Endodermal cell (in vitro differentiated cells): ENCODE data around the gene CAMK2D. TPM values are rescaled to one million over a fixed set of nuclear protein-coding genes. Genes with fewer than 3 reads are reported as not detected.

Experiments used
- DNase-seq: peaks from one replicate; pipeline ENCODE4 v3.0.0-alpha.2; 2017
- H3K27ac ChIP-seq: 2 replicates; pipeline ENCODE4 v1.5.1; 2013; ENCODE audit warnings: mild to moderate bottlenecking, low read depth, low read length, moderate library complexity
- H3K27me3 ChIP-seq: 2 replicates; pipeline ENCODE4 v1.6.1; 2013; ENCODE audit warnings: mild to moderate bottlenecking, low read length, moderate library complexity; ENCODE audit not compliant: insufficient read depth, control insufficient read depth, poor library complexity, severe bottlenecking
- H3K36me3 ChIP-seq: 2 replicates; pipeline ENCODE4 v1.7.0; 2013; ENCODE audit warnings: mild to moderate bottlenecking, low read length, moderate library complexity; ENCODE audit not compliant: control insufficient read depth, insufficient read depth
- H3K4me1 ChIP-seq: one replicate; pipeline ENCODE4 v1.7.0; 2013; ENCODE audit warnings: low read length; ENCODE audit not compliant: control insufficient read depth, insufficient read depth
- H3K4me3 ChIP-seq: 2 replicates; pipeline ENCODE4 v1.5.1; 2013; ENCODE audit warnings: mild to moderate bottlenecking, low read length, moderate library complexity
- H3K9ac ChIP-seq: 2 replicates; pipeline ENCODE4 v1.6.1; 2013; ENCODE audit warnings: mild to moderate bottlenecking, low read length, moderate library complexity; ENCODE audit not compliant: poor library complexity, severe bottlenecking; ENCODE audit errors: extremely low read depth
- H3K9me3 ChIP-seq: 2 replicates; pipeline ENCODE4 v1.6.1; 2013; ENCODE audit warnings: mild to moderate bottlenecking, low read length, moderate library complexity; ENCODE audit not compliant: control insufficient read depth
- H3K27ac Mint-ChIP-seq: 2 replicates; pipeline ENCODE4 v1.8.0; 2020; ENCODE audit warnings: mixed read lengths
- H3K27me3 Mint-ChIP-seq: 2 replicates; pipeline ENCODE4 v1.8.0; 2021; ENCODE audit warnings: mild to moderate bottlenecking, mixed read lengths; ENCODE audit not compliant: insufficient read depth
- H3K36me3 Mint-ChIP-seq: 2 replicates; pipeline ENCODE4 v1.8.0; 2020; ENCODE audit warnings: low read depth, mixed read lengths
- H3K4me1 Mint-ChIP-seq: 2 replicates; pipeline ENCODE4 v1.8.0; 2020; ENCODE audit warnings: mixed read lengths
- H3K4me3 Mint-ChIP-seq: 2 replicates; pipeline ENCODE4 v1.8.0; 2020; ENCODE audit warnings: mild to moderate bottlenecking, moderate library complexity, mixed read lengths
- H3K9me3 Mint-ChIP-seq: 2 replicates; pipeline ENCODE4 v1.8.0; 2020; ENCODE audit warnings: mild to moderate bottlenecking, mixed read lengths
- WGBS, 2 experiments: methylation state at CpG; one replicate each; pipeline versions ENCODE4 v1.1.5 to v1.1.7; 2013; ENCODE audit warnings: missing lambda C conversion rate in 2 of 2, mixed read lengths in 1 of 2; ENCODE audit not compliant: insufficient coverage in 1 of 2, insufficient read length in 1 of 2; 5-methylcytosine and 5-hydroxymethylcytosine counted together
- total RNA-seq, 2 donors: library from RNA; stranded (reverse); fragmentation: NEBNext Ultra II Directional in 1 of 2; extraction: Animal tissue kit (Norgen Biotek cat#: 25700) in 1 of 2; gene quantifications; 2 replicates in 1 of 2; 3 replicates in 1 of 2; pipeline ENCODE4 v1.2.1, GENCODE V29; 2021
- TF ChIP-seq, protein P1 (sequence below): fragments of 200-600 bp; sonication (generic); conservative IDR thresholded peaks from 2 replicates; pipeline ENCODE4 v1.5.0; 2021; ENCODE audit warnings: antibody characterized with exemption, mild to moderate bottlenecking

CAMK2D gene
- total RNA-seq, 2 donors from 2014 or later = 91.1 to 120 TPM

DNA sequence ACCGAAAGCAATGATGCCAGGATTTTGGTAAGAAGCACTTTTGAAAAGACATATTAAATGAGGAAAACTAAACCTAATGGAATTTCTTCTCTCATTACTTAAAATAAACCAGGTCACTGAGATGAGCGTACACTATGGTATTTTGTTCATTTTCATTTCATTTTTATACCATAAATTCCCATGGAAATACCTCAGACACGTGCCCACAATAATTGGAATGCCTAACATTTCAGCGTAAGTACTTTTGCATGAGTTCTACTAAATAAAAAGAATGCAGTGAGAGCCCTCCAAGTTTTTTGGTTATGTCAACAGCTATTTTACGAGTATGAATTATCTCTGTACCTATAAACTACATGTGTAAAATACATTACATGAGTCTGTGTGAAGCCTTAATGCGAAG lies 3.2 kb downstream of the CAMK2D start:
- H3K9me3 ChIP-seq = no peaks in the 10 kb centered on the region
- Mint-ChIP-seq H3K27ac (no peak overlapping the region), H3K27me3 (no peaks in the 10 kb centered on the region), H3K4me1 (peaks cover 37% of the 10 kb centered on the region), H3K36me3 (peaks cover 8% of the 10 kb centered on the region), H3K9me3 (no peaks in the 10 kb centered on the region), H3K4me3 (peak overlapping the region; percentile 91)
- TF ChIP-seq, protein P1, sequence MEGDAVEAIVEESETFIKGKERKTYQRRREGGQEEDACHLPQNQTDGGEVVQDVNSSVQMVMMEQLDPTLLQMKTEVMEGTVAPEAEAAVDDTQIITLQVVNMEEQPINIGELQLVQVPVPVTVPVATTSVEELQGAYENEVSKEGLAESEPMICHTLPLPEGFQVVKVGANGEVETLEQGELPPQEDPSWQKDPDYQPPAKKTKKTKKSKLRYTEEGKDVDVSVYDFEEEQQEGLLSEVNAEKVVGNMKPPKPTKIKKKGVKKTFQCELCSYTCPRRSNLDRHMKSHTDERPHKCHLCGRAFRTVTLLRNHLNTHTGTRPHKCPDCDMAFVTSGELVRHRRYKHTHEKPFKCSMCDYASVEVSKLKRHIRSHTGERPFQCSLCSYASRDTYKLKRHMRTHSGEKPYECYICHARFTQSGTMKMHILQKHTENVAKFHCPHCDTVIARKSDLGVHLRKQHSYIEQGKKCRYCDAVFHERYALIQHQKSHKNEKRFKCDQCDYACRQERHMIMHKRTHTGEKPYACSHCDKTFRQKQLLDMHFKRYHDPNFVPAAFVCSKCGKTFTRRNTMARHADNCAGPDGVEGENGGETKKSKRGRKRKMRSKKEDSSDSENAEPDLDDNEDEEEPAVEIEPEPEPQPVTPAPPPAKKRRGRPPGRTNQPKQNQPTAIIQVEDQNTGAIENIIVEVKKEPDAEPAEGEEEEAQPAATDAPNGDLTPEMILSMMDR = no peak
- H3K27me3 ChIP-seq = no peaks in the 10 kb centered on the region
- no peak overlapping the region for H3K27ac ChIP-seq
- WGBS, 2 experiments = 89 to 91% methylated on average over 3 to 6 of the region's 6 CpGs
- peaks cover 26% of the 10 kb centered on the region for H3K36me3 ChIP-seq
- peak overlapping the region; percentile 93 for H3K4me3 ChIP-seq
- H3K9ac ChIP-seq = no peak overlapping the region
- DNase-seq = no peak
- H3K4me1 ChIP-seq = peaks cover 3% of the 10 kb centered on the region

DNA sequence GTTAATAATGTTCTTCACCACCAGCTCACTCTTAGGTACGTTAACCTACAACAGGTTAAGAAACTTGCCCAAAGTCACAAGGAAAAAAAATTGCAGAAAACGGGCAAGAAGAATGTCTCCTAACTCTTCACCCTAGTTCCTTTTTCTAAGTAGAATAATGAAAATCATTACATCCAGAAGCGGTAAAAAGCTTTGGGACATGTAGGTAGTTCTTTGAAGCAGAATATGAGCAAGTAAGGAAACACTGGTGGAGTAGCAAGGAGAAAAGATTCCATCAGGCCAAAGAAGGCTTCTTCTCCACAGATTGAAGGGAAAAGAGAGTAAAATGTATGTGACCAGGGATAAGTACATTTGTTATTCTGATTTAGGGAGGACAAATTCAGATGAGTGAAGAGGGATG lies 4.1 kb downstream of the CAMK2D start:
- H3K36me3 Mint-ChIP-seq = peaks cover 8% of the 10 kb centered on the region
- no peaks in the 10 kb centered on the region for H3K9me3 Mint-ChIP-seq
- peak overlapping the region; percentile 91 for H3K4me3 Mint-ChIP-seq
- no peak for DNase-seq
- no peaks in the 10 kb centered on the region for H3K27me3 Mint-ChIP-seq
- TF ChIP-seq, protein P1 = no peak
- H3K27ac ChIP-seq = no peak overlapping the region
- H3K4me3 ChIP-seq = peak overlapping the region; percentile 93
- no peak overlapping the region for H3K27ac Mint-ChIP-seq
- peaks cover 3% of the 10 kb centered on the region for H3K4me1 ChIP-seq
- H3K9ac ChIP-seq = peak overlapping the region; percentile 6
- no peaks in the 10 kb centered on the region for H3K9me3 ChIP-seq
- no peaks in the 10 kb centered on the region for H3K27me3 ChIP-seq
- 85 to 100% methylated on average over 1 to 3 of the region's 3 CpGs for WGBS, 2 experiments
- H3K4me1 Mint-ChIP-seq = peaks cover 36% of the 10 kb centered on the region
- H3K36me3 ChIP-seq = peaks cover 26% of the 10 kb centered on the region

DNA sequence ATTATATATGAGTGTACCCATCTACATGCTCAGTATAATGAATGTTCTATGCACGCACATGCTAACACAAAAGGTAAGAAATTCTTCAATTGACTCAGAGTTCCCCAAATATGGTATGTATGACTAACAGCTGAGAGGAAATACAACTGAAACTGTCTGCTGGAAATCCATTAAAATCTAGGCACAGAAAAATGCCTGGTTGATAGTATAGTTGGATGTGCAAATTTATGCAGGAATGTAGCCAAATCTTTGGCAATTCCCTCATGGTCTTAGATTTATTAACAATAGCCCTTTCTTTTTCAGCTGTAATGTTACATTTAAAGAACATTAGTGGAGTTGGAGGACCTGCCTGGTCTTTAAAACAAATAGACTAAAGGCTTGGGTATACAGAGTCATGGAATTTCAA lies 5.5 kb downstream of the CAMK2D start:
- Histone ChIP-seq H3K36me3 (peaks cover 28% of the 10 kb centered on the region), H3K9me3 (no peaks in the 10 kb centered on the region), H3K27ac (peak overlapping the region; percentile 51), H3K4me1 (peaks cover 3% of the 10 kb centered on the region), H3K9ac (no peak overlapping the region), H3K27me3 (no peaks in the 10 kb centered on the region), H3K4me3 (peak overlapping the region; percentile 55)
- WGBS, 2 experiments = 82% methylated on average over 1 of the region's 1 CpG; no CpG with 5 or more reads in 1 of the 2 experiments
- Mint-ChIP-seq H3K4me1 (peaks cover 40% of the 10 kb centered on the region), H3K9me3 (no peaks in the 10 kb centered on the region), H3K36me3 (peaks cover 11% of the 10 kb centered on the region), H3K27ac (no peak overlapping the region), H3K4me3 (peak overlapping the region; percentile 12), H3K27me3 (no peaks in the 10 kb centered on the region)
- TF ChIP-seq, protein P1 = no peak
- DNase-seq = no peak
